ENCODE measurements around the gene CCDC18. TPM values are rescaled to one million over a fixed set of nuclear protein-coding genes. Genes with fewer than 3 reads are reported as not detected.

The CCDC18 gene
- total RNA-seq, 6 experiments from 2014 or later: 6.2 to 13.7 (median 12.9) TPM

- TF ChIP-seq, protein P1, sequence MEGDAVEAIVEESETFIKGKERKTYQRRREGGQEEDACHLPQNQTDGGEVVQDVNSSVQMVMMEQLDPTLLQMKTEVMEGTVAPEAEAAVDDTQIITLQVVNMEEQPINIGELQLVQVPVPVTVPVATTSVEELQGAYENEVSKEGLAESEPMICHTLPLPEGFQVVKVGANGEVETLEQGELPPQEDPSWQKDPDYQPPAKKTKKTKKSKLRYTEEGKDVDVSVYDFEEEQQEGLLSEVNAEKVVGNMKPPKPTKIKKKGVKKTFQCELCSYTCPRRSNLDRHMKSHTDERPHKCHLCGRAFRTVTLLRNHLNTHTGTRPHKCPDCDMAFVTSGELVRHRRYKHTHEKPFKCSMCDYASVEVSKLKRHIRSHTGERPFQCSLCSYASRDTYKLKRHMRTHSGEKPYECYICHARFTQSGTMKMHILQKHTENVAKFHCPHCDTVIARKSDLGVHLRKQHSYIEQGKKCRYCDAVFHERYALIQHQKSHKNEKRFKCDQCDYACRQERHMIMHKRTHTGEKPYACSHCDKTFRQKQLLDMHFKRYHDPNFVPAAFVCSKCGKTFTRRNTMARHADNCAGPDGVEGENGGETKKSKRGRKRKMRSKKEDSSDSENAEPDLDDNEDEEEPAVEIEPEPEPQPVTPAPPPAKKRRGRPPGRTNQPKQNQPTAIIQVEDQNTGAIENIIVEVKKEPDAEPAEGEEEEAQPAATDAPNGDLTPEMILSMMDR (IDR thresholded peaks at IDR 0.05): no peak
- no peaks in the 10 kb centered on the region for H3K27me3 Mint-ChIP-seq (ENCODE audit: insufficient read depth)
- peaks cover 16% of the 10 kb centered on the region for H3K4me1 Mint-ChIP-seq (ENCODE audit: low read depth)
- H3K27ac Mint-ChIP-seq: no peak overlapping the region
- no peak for DNase-seq
- no peak overlapping the region for H3K4me3 Mint-ChIP-seq
- peaks cover 5% of the 10 kb centered on the region; the same call in 1 of the 2 replicates for H3K36me3 Mint-ChIP-seq (ENCODE audit: low read depth)
- no peaks in the 10 kb centered on the region for H3K9me3 Mint-ChIP-seq
Observed at GRCh38 chr1:93142161-93142560, 38.4 kb upstream of the CCDC18 start.

GRCh38 chr1:93143136-93143535 is 37.4 kb upstream of the CCDC18 start:
- Mint-ChIP-seq H3K4me1 (ENCODE audit: low read depth) (peaks cover 26% of the 10 kb centered on the region), H3K9me3 (no peaks in the 10 kb centered on the region), H3K4me3 (no peak overlapping the region), H3K27ac (no peak overlapping the region), H3K27me3 (ENCODE audit: insufficient read depth) (no peaks in the 10 kb centered on the region; the same call in 1 of the 2 replicates), H3K36me3 (ENCODE audit: low read depth) (peaks cover 14% of the 10 kb centered on the region)
- TF ChIP-seq, protein P1 (IDR thresholded peaks at IDR 0.05): no peak
- DNase-seq: no peak

- Mint-ChIP-seq H3K27ac (no peak overlapping the region), H3K4me1 (ENCODE audit: low read depth) (peaks cover 29% of the 10 kb centered on the region), H3K27me3 (ENCODE audit: insufficient read depth) (no peaks in the 10 kb centered on the region; the same call in 1 of the 2 replicates), H3K9me3 (no peaks in the 10 kb centered on the region), H3K4me3 (no peak overlapping the region), H3K36me3 (ENCODE audit: low read depth) (peaks cover 17% of the 10 kb centered on the region)
- TF ChIP-seq, protein P1 (IDR thresholded peaks at IDR 0.05): no peak
- DNase-seq: no peak
Observed at GRCh38 chr1:93143769-93144168, 36.8 kb upstream of the CCDC18 start.

DNA sequence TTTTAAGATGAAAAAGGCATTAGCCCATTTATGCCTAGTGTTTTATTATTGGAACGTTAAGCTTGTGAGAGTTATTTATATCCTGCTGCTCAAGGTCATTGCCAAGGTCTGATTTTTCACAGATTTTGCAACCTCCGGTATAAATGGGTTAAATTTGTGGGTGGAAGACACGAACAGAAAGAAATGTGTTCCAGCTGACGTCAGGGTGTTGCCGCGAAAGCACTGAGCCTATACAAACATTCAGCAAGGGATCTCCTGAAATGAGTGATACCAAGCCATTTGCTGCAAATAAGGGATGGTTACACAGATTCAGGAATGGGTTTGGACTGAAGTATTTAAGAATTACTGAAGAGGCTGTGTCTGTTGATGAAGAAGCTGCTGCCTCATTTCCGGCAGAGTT is 32.5 kb upstream of the CCDC18 start:
- DNase-seq: peak; percentile 5
- H3K4me1 Mint-ChIP-seq (ENCODE audit: low read depth): peaks cover 19% of the 10 kb centered on the region
- TF ChIP-seq, protein P1 (IDR thresholded peaks at IDR 0.05): no peak
- peaks cover 27% of the 10 kb centered on the region for H3K36me3 Mint-ChIP-seq (ENCODE audit: low read depth)
- H3K27ac Mint-ChIP-seq: peak overlapping the region; percentile 59
- H3K4me3 Mint-ChIP-seq: no peak overlapping the region
- no peaks in the 10 kb centered on the region for H3K9me3 Mint-ChIP-seq
- no peaks in the 10 kb centered on the region; the same call in 1 of the 2 replicates for H3K27me3 Mint-ChIP-seq (ENCODE audit: insufficient read depth)

DNA sequence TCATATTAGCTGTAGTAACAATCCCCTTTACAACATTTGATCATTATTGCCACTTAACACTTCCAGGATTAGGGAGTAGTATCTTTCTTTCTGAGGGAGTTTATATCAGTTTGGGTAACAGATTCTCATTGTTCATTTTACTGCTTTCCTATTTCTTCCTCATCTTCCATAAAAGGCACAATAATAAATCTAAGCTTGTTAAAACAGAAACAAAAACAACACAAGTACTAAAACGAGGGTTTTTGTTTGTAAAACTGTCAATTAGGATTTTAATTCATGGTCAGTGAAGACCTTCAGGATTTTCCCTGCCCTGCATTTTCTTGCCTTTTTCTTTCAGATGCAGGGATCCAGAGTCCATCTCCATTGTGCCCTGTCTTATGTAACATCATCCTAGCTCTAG is 29.8 kb upstream of the CCDC18 start:
- no peak for DNase-seq
- TF ChIP-seq, protein P1 (IDR thresholded peaks at IDR 0.05): no peak
- H3K4me3 Mint-ChIP-seq: no peak overlapping the region
- H3K9me3 Mint-ChIP-seq: no peaks in the 10 kb centered on the region
- H3K4me1 Mint-ChIP-seq (ENCODE audit: low read depth): peaks cover 39% of the 10 kb centered on the region
- no peaks in the 10 kb centered on the region; the same call in 1 of the 2 replicates for H3K27me3 Mint-ChIP-seq (ENCODE audit: insufficient read depth)
- H3K36me3 Mint-ChIP-seq (ENCODE audit: low read depth): peaks cover 31% of the 10 kb centered on the region
- H3K27ac Mint-ChIP-seq: no peak overlapping the region

- Mint-ChIP-seq H3K27ac (no peak overlapping the region), H3K27me3 (ENCODE audit: insufficient read depth) (no peaks in the 10 kb centered on the region; the same call in 1 of the 2 replicates), H3K9me3 (no peaks in the 10 kb centered on the region), H3K4me1 (ENCODE audit: low read depth) (peaks cover 39% of the 10 kb centered on the region), H3K4me3 (no peak overlapping the region), H3K36me3 (ENCODE audit: low read depth) (peaks cover 31% of the 10 kb centered on the region)
- TF ChIP-seq, protein P1 (IDR thresholded peaks at IDR 0.05): no peak
- no peak for DNase-seq
Observed at GRCh38 chr1:93151474-93151873, 29.1 kb upstream of the CCDC18 start.

Data from HFFc6 (cell line).